ENCODE data around the gene KRTAP9-2.
"Not testable (repeated sequence)": the region's sequence is repeated elsewhere in the genome, so short reads cannot be mapped to it uniquely, and the experiment has no call there.

Gene KRTAP9-2

DNA sequence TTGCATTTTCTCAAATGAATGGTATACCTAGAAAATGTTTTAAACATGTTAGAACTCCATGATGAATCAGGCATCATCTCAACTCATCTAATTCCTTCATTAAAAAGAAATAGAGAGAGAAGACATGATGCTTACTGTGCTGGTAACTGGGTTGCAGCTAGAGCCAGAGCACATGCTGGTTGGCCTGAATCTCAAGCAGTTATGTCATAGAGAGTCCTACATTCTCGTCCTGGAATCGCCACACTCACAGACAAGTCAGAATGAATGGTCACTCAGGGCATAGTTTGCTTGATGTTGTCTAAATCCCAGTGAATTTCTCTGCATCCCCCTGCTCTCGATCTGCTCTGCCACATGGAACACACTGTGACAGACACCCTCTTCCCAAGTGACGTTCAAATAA lies 10.7 kb downstream of the KRTAP9-2 start:
- not testable (repeated sequence) for DNase-seq (ENCODE audit: low read depth)

DNA sequence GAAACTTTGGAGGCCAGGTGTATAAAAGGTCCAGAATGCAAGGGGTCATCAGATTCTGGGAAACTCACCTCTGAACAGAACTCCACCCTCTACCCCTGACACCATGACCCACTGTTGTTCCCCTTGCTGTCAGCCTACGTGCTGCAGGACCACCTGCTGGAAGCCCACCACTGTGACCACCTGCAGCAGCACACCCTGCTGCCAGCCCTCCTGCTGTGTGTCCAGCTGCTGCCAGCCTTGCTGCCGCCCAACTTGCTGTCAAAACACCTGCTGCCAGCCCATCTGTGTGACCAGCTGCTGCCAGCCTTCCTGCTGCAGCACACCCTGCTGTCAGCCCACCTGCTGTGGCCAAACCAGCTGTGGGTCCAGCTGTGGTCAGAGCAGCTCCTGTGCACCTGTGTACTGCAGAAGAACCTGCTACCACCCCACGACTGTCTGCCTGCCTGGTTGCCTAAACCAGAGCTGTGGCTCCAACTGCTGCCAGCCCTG lies 11.5 kb downstream of the KRTAP9-2 start, which contains the start of gene KRTAP9-8:
Gene KRTAP9-8, plus strand, starts transcription at position 51 of the 489 bp plus-strand sequence. Its CDS starts 53 bp downstream, at position 104.
- DNase-seq (ENCODE audit: low read depth): not testable (repeated sequence)

DNA sequence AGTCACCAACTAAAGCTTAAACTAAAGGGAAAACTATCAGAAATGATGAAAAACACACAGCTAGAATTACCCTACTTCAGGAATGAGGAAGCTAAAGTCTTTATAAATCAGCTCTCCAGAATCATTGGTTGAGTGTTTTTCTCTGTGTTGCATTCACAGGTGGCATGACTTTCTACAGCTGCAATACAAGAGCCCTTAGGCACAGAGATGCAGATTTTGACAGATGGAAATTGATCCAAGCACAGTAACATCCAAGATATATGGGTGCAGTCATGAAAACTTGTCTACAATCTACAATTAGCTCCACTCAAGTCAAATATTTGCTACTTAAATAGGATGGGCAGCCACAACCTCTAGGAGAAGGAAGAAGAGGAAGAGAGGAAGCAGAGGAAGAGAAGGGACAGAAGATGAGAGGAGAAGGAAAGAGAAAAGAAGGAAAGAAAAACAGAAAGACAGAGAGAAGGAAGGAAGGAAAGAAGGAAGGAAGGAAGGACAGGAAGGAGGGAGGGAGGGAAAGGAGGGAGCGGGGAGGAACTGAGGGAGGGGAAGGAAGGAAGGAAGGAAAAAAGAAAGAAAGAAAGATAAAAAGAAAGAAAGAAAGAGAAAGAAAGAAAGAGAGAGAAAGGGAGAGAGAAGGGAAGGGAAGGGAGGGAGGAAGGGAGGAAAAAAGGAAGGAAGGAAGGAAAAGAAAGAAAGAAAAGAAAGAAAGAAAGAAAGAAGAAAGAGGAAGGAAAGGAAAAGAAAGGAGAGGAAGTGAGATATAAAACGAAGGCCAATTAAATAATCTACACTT lies 20.7 kb downstream of the KRTAP9-2 start:
- not testable (repeated sequence) for DNase-seq (ENCODE audit: low read depth)

GRCh38 chr17:41249637-41250240 lies 23.3 kb downstream of the KRTAP9-2 start, which contains the start of gene KRTAP9-4:
TSS of gene KRTAP9-4 (plus strand) at chr17:41249687. CDS start at chr17:41249721, 34 bp downstream.
- not testable (repeated sequence) for DNase-seq (ENCODE audit: low read depth)

DNA sequence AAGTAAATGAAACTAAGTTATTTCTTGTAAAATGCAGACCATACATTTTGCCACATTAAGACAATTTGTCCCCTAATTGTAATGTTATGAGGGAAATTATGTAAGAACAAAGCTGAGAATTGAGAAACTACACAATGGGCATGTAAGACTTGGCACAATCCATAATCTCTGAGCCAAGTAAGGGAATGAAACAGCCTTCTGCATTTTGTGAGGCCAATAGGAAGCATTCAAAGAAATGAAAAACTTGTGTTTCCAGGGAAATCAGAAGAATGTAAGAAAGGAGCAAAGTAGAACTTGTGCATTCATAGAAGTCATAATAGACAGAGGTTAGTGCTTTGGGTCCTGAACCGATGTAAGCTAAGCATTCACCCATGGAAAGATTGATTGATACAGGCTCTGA lies 24.8 kb downstream of the KRTAP9-2 start:
- DNase-seq (ENCODE audit: low read depth): no peak

GRCh38 chr17:41254861-41255260 lies 28.4 kb downstream of the KRTAP9-2 start:
- DNase-seq (ENCODE audit: low read depth): no peak

GRCh38 chr17:41255381-41256290 lies 29.2 kb downstream of the KRTAP9-2 start, which contains the start of gene KRTAP9-9:
TSS of gene KRTAP9-9 (plus strand) at chr17:41255384.
- not testable (repeated sequence) for DNase-seq (ENCODE audit: low read depth)

DNA sequence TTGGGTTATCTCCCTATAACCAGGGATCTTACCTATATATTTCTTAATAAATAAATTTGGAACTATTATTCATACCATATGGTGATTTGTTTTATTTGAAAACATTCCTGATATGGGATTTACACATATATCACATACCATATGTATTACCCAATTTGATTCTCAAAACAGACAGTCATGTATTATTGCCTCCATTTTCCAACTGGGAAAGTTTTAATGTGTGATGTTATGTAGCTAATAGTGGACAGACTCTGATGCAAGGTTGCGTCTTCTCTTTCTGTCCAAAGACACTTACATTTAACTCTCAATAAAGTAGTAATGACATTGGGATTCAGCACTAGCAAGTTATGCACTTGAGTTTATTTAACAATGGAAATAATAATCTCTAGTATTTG lies 29.8 kb downstream of the KRTAP9-2 start:
- no peak for DNase-seq (ENCODE audit: low read depth)

- DNase-seq (ENCODE audit: low read depth): no peak
These were observed 32.0 kb downstream of the KRTAP9-2 start for GRCh38 chr17:41258406-41258805.

DNA sequence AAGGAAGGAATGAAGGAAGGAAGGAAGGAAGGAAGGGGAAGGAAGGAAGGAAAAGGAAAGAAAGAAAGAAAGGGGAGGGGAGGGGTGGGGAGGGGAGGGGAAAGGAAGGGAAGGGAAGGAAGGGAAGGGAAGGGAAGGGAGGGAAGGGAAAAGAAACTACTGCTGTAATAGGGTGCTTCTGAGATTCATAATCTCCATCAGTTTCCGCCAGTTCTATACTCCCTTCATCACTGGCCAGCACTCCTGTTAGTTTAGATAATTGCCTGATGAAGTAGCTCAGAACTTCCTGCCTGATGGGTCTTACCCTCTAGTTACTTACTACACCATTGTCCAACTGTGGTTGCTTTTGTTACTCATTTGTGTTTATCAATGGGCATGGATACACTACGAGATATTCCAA lies 36.8 kb downstream of the KRTAP9-2 start:
- no peak for DNase-seq (ENCODE audit: low read depth)

- DNase-seq (ENCODE audit: low read depth): no peak
These were observed 38.2 kb downstream of the KRTAP9-2 start for GRCh38 chr17:41264599-41264998.

DNA sequence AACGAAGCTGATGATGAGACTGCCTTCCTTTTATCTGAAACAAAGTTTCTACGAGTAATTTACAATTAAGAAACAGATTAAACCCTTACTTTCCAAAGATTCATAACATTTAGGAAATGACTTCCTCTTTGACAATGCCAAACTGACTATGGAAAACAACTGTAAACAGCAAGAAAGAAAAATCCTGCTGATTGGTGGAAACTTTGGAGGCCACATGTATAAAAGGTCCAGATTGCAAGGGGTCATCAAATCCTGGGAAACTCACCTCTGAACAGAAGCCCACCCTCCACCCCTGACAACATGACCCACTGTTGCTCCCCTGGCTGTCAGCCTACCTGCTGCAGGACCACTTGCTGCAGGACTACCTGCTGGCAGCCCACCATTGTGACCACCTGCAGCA lies 38.6 kb downstream of the KRTAP9-2 start, which contains the start of gene KRTAP9-6:
Gene KRTAP9-6, plus strand, starts transcription at position 301 of the 400 bp plus-strand sequence. Its CDS starts 0 bp downstream, at position 301.
- DNase-seq (ENCODE audit: low read depth): no peak

GRCh38 chr17:41267711-41268110 lies 41.3 kb downstream of the KRTAP9-2 start:
- DNase-seq (ENCODE audit: low read depth): no peak

- not testable (repeated sequence) for DNase-seq (ENCODE audit: low read depth)
These were observed 44.9 kb downstream of the KRTAP9-2 start for GRCh38 chr17:41271323-41271722.

DNA sequence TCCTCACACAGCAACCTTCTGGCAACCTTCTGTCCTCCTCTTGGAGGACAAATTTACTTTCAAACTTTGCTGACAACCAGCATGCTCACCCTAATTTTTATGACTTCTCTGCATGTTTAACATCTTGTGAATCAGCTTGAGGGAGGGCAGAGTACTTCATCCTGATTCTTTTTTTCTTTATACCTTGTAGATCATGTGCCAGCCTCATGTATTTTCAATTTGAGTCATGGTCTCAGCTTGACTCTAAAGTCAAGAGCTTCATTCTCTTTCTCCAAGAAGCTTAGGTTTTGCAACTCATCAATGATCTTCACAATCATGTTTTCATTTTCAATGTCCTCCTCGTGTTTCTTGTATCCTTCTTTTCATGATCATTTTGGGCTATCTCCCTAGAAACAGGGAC lies 45.4 kb downstream of the KRTAP9-2 start:
- no peak for DNase-seq (ENCODE audit: low read depth)

DNA sequence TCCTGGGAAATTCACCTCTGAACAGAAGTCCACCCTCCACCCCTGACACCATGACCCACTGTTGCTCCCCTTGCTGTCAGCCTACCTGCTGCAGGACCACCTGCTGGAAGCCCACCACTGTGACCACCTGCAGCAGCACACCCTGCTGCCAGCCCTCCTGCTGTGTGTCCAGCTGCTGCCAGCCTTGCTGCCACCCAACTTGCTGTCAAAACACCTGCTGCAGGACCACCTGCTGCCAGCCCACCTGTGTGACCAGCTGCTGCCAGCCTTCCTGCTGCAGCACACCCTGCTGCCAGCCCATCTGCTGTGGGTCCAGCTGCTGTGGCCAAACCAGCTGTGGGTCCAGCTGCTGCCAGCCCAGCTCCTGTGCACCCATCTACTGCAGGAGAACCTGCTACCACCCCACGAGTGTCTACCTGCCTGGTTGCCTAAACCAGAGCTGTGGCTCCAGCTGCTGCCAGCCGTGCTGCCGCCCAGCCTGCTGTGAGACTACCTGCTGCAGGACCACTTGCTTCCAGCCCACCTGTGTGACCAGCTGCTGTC lies 49.3 kb downstream of the KRTAP9-2 start, which contains the start of gene KRTAP9-7:
Gene KRTAP9-7, plus strand, starts transcription at position 51 of the 543 bp plus-strand sequence. Its CDS starts 0 bp downstream, at position 51.
- not testable (repeated sequence) for DNase-seq (ENCODE audit: low read depth)
